ENCODE data around the gene SELP. TPM values are rescaled to one million over a fixed set of nuclear protein-coding genes. Genes with fewer than 3 reads are reported as not detected.

Gene SELP
- total and polyA plus RNA-seq, 4 donors = 1.7 to 8.1 (median 2.4) TPM

- 98% methylated on average over 1 of the region's 1 CpG for WGBS
- TF ChIP-seq ATF3 (IDR thresholded peaks at IDR 0.05) (no peak), SP1 (IDR thresholded peaks at IDR 0.05) (no peak), EGR1 (IDR thresholded peaks at IDR 0.05; ENCODE audit: low read depth in 2 of 2) (no peak), FOXA1 (IDR thresholded peaks at IDR 0.05) (no peak), YY1 (IDR thresholded peaks at IDR 0.05) (no peak), GABPA (IDR thresholded peaks at IDR 0.05 in 1 of 2, conservative IDR thresholded peaks at IDR 0.05 in 1 of 2) (no peak), FOXA2 (IDR thresholded peaks at IDR 0.05) (no peak), REST (IDR thresholded peaks at IDR 0.05) (no peak), ZBTB33 (IDR thresholded peaks at IDR 0.05) (no peak), JUND (IDR thresholded peaks at IDR 0.05) (no peak), CTCF (IDR thresholded peaks at IDR 0.05; ENCODE audit: low read depth, low read length, missing input control) (no peak), RAD21 (IDR thresholded peaks at IDR 0.05) (no peak), NR2F2 (IDR thresholded peaks at IDR 0.05) (no peak)
- TF ChIP-seq, protein P1, sequence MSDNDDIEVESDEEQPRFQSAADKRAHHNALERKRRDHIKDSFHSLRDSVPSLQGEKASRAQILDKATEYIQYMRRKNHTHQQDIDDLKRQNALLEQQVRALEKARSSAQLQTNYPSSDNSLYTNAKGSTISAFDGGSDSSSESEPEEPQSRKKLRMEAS (IDR thresholded peaks at IDR 0.05) = no peak
- Histone ChIP-seq H3K36me3 (ENCODE audit: control insufficient read depth in 4 of 4, insufficient read depth in 3 of 4, low read depth in 1 of 4, low read length in 3 of 4) (peaks cover 4 to 62% (median 30%) of the 10 kb centered on the region in 4 donors), H3K4me1 (ENCODE audit: control insufficient read depth in 4 of 4, insufficient read depth in 4 of 4, low read length in 3 of 4) (peaks cover 3 to 11% (median 8%) of the 10 kb centered on the region in 4 donors), H3K4me3 (ENCODE audit: low read depth in 1 of 3, low read length in 3 of 3) (no peak overlapping the region), H3K9me3 (ENCODE audit: control insufficient read depth in 4 of 4, low read length in 3 of 4) (no peaks in the 10 kb centered on the region), H3K27me3 (ENCODE audit: control insufficient read depth in 4 of 4, insufficient read depth in 4 of 4, low read length in 3 of 4) (no peaks in the 10 kb centered on the region), H3K27ac (ENCODE audit: low read depth in 1 of 2, low read length in 2 of 2) (no peak overlapping the region), H3K9ac (ENCODE audit: low read depth in 1 of 2, low read length in 2 of 2) (no peak overlapping the region)
- DNase-seq (ENCODE audit: low spot score) = no peak
Measured at GRCh38 chr1:169561692-169562091, 68.2 kb downstream of the SELP start.

- no peaks in the 10 kb centered on the region for H3K9me3 ChIP-seq (ENCODE audit: control insufficient read depth in 4 of 4, low read length in 3 of 4)
- no peak overlapping the region for H3K9ac ChIP-seq (ENCODE audit: low read depth in 1 of 2, low read length in 2 of 2)
- H3K4me1 ChIP-seq (ENCODE audit: control insufficient read depth in 4 of 4, insufficient read depth in 4 of 4, low read length in 3 of 4) = no peaks in the 10 kb centered on the region
- no peak overlapping the region for H3K27ac ChIP-seq (ENCODE audit: low read depth in 1 of 2, low read length in 2 of 2)
- H3K36me3 ChIP-seq (ENCODE audit: control insufficient read depth in 4 of 4, insufficient read depth in 3 of 4, low read depth in 1 of 4, low read length in 3 of 4) = peaks cover 4 to 85% (median 50%) of the 10 kb centered on the region in 4 donors
- H3K4me3 ChIP-seq (ENCODE audit: low read depth in 1 of 3, low read length in 3 of 3) = no peak overlapping the region
- no peaks in the 10 kb centered on the region for H3K27me3 ChIP-seq (ENCODE audit: control insufficient read depth in 4 of 4, insufficient read depth in 4 of 4, low read length in 3 of 4)
- WGBS = 89% methylated on average over 5 of the region's 5 CpGs
- no peak for TF ChIP-seq HNF4G (IDR thresholded peaks at IDR 0.05)
- no peak for TF ChIP-seq SP1 (IDR thresholded peaks at IDR 0.05)
- TF ChIP-seq GABPA (IDR thresholded peaks at IDR 0.05 in 1 of 2, conservative IDR thresholded peaks at IDR 0.05 in 1 of 2) = no peak
- TF ChIP-seq EGR1 (IDR thresholded peaks at IDR 0.05; ENCODE audit: low read depth in 2 of 2) = no peak
- no peak for TF ChIP-seq TAF1 (conservative IDR thresholded peaks at IDR 0.05)
- no peak for TF ChIP-seq RAD21 (IDR thresholded peaks at IDR 0.05)
- TF ChIP-seq RXRA (IDR thresholded peaks at IDR 0.05) = no peak
- TF ChIP-seq FOXA1 (IDR thresholded peaks at IDR 0.05) = no peak
- no peak for TF ChIP-seq REST (IDR thresholded peaks at IDR 0.05)
- TF ChIP-seq JUND (IDR thresholded peaks at IDR 0.05) = no peak
- no peak for DNase-seq (ENCODE audit: low spot score)
Measured at GRCh38 chr1:169557131-169557530, 72.8 kb downstream of the SELP start.

All from liver (tissue), 9 donors.